ENCODE measurements around the gene PKD1L1. TPM values are rescaled to one million over a fixed set of nuclear protein-coding genes. Genes with fewer than 3 reads are reported as not detected.
A peak's percentile ranks its signal among the peaks of the same experiment; 100 is the strongest.
"Not testable (repeated sequence)": the region's sequence is repeated elsewhere in the genome, so short reads cannot be mapped to it uniquely, and the experiment has no call there.

PKD1L1 gene
- total RNA-seq, 1 donor from 2014 or later: 0.89 TPM

DNA sequence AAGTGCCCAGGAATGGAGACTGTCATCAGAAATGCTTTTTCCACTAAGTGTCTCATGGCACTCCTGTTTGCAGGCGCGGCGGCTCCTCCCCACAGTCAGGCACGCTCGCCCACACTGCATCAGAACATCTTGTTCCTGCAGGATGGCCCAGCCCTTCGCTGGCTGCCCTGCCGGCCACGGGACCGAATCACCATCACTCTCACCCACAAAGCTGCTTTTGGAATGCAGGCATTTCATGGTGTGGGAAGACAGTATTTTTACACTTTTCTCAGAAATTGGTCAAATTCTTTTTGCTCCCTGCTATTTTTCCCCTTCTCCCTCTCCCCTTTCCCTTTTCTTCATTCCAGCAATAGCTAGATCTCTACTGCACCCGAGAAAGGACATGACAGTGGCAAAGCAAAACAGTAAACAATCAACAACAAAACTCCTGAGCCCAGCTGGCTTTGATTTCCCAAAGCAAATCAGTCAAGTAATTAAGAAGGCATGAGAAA, 190.3 kb downstream of the PKD1L1 start:
- Mint-ChIP-seq H3K4me3 (ENCODE audit: low read depth) (no peak overlapping the region), H3K4me1 (ENCODE audit: low read depth) (peaks cover 16% of the 10 kb centered on the region), H3K27ac (peak overlapping the region; percentile 63), H3K36me3 (ENCODE audit: insufficient read depth) (no peaks in the 10 kb centered on the region), H3K9me3 (ENCODE audit: low read depth) (peaks cover 8% of the 10 kb centered on the region), H3K27me3 (no peaks in the 10 kb centered on the region)
- no peak for DNase-seq (ENCODE audit: low spot score, unreplicated experiment)
- TF ChIP-seq, protein P1, sequence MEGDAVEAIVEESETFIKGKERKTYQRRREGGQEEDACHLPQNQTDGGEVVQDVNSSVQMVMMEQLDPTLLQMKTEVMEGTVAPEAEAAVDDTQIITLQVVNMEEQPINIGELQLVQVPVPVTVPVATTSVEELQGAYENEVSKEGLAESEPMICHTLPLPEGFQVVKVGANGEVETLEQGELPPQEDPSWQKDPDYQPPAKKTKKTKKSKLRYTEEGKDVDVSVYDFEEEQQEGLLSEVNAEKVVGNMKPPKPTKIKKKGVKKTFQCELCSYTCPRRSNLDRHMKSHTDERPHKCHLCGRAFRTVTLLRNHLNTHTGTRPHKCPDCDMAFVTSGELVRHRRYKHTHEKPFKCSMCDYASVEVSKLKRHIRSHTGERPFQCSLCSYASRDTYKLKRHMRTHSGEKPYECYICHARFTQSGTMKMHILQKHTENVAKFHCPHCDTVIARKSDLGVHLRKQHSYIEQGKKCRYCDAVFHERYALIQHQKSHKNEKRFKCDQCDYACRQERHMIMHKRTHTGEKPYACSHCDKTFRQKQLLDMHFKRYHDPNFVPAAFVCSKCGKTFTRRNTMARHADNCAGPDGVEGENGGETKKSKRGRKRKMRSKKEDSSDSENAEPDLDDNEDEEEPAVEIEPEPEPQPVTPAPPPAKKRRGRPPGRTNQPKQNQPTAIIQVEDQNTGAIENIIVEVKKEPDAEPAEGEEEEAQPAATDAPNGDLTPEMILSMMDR (IDR thresholded peaks at IDR 0.05; ENCODE audit: unreplicated experiment): no peak

DNA sequence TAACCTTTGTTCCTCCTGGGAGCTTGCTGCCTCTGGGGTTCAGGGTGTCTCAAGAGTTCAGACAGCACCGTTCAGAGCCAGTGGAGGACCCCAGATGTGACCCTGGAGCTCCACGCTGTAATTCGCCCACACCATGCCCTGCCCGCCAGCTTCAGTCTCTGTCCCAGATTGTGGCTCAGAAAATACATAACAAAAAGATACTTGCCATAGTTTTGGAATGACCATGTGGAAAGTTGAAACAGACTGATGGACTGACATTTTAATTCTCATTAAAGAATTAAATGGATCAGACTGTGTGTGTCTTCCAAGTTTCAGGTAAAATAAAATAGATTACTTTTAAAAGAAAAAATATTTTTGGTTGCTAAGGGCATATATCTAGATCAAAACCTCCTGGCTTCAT, 191.6 kb downstream of the PKD1L1 start:
- no peak overlapping the region for H3K27ac Mint-ChIP-seq
- H3K9me3 Mint-ChIP-seq (ENCODE audit: low read depth): peaks cover 8% of the 10 kb centered on the region
- H3K4me3 Mint-ChIP-seq (ENCODE audit: low read depth): no peak overlapping the region
- no peaks in the 10 kb centered on the region for H3K27me3 Mint-ChIP-seq
- no peaks in the 10 kb centered on the region for H3K36me3 Mint-ChIP-seq (ENCODE audit: insufficient read depth)
- H3K4me1 Mint-ChIP-seq (ENCODE audit: low read depth): peaks cover 10% of the 10 kb centered on the region
- TF ChIP-seq, protein P1 (IDR thresholded peaks at IDR 0.05; ENCODE audit: unreplicated experiment): no peak
- DNase-seq (ENCODE audit: low spot score, unreplicated experiment): no peak

DNA sequence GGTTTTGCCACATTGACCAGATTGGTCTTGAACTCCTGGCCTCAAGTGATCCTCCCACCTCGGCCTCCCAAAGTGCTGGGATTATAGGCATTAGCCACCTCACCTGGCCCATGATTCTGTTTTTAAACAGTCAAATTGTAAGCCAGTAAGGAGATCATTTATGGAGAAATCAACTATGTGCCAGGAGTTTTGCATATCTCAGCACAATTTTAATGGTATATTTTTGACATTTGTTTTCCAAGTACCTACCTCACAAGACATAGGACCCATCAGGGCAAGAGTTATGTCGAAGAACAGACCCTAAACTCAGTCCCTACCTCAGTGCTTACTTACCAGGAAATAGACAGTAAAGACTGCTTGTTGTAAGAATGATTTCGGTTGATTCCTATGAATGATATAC, 193.0 kb downstream of the PKD1L1 start:
- Mint-ChIP-seq H3K36me3 (ENCODE audit: insufficient read depth) (no peaks in the 10 kb centered on the region), H3K27ac (no peak overlapping the region), H3K4me3 (ENCODE audit: low read depth) (no peak overlapping the region), H3K4me1 (ENCODE audit: low read depth) (peaks cover 7% of the 10 kb centered on the region), H3K27me3 (no peaks in the 10 kb centered on the region), H3K9me3 (ENCODE audit: low read depth) (peaks cover 8% of the 10 kb centered on the region)
- no peak for DNase-seq (ENCODE audit: low spot score, unreplicated experiment)
- TF ChIP-seq, protein P1 (IDR thresholded peaks at IDR 0.05; ENCODE audit: unreplicated experiment): no peak

DNA sequence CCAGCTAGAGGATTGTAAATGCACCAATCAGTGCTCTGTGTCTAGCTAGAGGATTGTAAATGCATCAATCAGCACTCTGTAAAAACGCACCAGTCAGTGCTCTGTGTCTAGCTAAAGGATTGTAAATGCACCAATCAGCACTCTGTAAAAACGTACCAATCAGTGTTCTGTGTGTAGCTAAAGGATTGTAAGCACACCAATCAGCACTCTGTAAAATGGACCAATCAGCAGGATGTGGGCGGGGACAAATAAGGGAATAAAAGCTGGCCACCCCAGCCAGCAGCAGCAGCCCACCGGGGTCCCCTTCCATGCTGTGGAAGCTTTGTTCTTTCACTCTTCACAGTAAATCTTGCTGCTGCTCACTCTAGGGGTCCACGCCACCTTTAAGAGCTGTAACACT, 196.5 kb downstream of the PKD1L1 start:
- H3K36me3 Mint-ChIP-seq (ENCODE audit: insufficient read depth); H3K4me3 Mint-ChIP-seq (ENCODE audit: low read depth); H3K9me3 Mint-ChIP-seq (ENCODE audit: low read depth); H3K27ac Mint-ChIP-seq; H3K27me3 Mint-ChIP-seq; DNase-seq (ENCODE audit: low spot score, unreplicated experiment): not testable (repeated sequence)
- peaks cover 13% of the 10 kb centered on the region for H3K4me1 Mint-ChIP-seq (ENCODE audit: low read depth)

DNA sequence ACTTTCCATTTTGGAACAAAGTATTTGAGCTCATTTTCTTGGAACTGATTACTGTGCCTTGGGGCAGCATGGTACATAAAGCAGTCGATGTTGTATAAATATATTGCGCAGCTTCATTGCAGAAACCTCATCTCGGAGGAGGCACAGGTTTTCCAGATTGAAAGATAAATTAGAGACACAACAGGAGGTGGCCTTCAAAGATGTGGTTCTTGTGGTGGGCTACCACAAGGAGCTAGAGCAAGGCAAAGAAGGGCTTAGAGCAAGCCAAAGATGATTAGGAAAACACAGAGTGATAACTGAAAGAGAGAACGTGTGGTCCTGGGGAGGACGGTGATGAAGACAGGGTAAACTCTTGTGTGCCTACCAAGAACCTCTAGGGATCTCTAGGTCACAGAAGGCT, 197.2 kb downstream of the PKD1L1 start:
- no peaks in the 10 kb centered on the region for H3K27me3 Mint-ChIP-seq
- peaks cover 8% of the 10 kb centered on the region for H3K9me3 Mint-ChIP-seq (ENCODE audit: low read depth)
- H3K36me3 Mint-ChIP-seq (ENCODE audit: insufficient read depth): no peaks in the 10 kb centered on the region
- no peak overlapping the region for H3K4me3 Mint-ChIP-seq (ENCODE audit: low read depth)
- TF ChIP-seq, protein P1 (IDR thresholded peaks at IDR 0.05; ENCODE audit: unreplicated experiment): no peak
- no peak overlapping the region for H3K27ac Mint-ChIP-seq
- DNase-seq (ENCODE audit: low spot score, unreplicated experiment): no peak
- H3K4me1 Mint-ChIP-seq (ENCODE audit: low read depth): peaks cover 13% of the 10 kb centered on the region

DNA sequence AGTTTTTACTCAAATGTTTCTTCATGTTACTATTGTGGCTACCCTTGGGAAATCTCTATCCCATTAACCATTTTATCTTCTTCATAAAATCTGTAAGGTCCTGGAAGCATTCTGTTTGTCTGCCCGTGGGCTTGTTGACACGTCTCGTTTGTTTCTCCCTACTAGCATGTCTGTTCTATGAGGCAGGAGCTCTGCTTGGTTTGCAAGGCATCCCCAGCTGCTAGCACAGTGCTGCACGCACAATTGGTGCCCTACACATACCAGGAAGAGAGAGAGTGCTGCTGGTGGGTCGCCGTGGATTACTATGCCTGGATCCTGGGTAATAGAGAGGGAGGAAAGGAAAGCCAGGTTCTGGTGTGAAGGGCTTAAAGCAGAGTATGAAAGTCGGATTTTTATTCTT, 200.2 kb downstream of the PKD1L1 start:
- peaks cover 23% of the 10 kb centered on the region for H3K4me1 Mint-ChIP-seq (ENCODE audit: low read depth)
- H3K36me3 Mint-ChIP-seq (ENCODE audit: insufficient read depth): no peaks in the 10 kb centered on the region
- no peaks in the 10 kb centered on the region for H3K27me3 Mint-ChIP-seq
- H3K4me3 Mint-ChIP-seq (ENCODE audit: low read depth): no peak overlapping the region
- TF ChIP-seq, protein P1 (IDR thresholded peaks at IDR 0.05; ENCODE audit: unreplicated experiment): no peak
- no peak for DNase-seq (ENCODE audit: low spot score, unreplicated experiment)
- H3K27ac Mint-ChIP-seq: no peak overlapping the region
- H3K9me3 Mint-ChIP-seq (ENCODE audit: low read depth): no peaks in the 10 kb centered on the region

Data from progenitor cell of endocrine pancreas (in vitro differentiated cells).